GM19455 (cell line): ENCODE results near the gene CDH4.

Source experiments
- ATAC-seq: cut with Tn5 transposase; IDR thresholded peaks from one replicate; pipeline ENCODE4 v1.9.1; 2021; ENCODE audit not compliant: unreplicated experiment

The CDH4 gene

GRCh38 chr20:61299618-61300017 lies 47.6 kb downstream of the CDH4 start:
- ATAC-seq = no peak

GRCh38 chr20:61300293-61300692 lies 48.2 kb downstream of the CDH4 start:
- ATAC-seq = no peak

GRCh38 chr20:61300709-61301108 lies 48.6 kb downstream of the CDH4 start:
- no peak for ATAC-seq

GRCh38 chr20:61301711-61302525 lies 49.9 kb downstream of the CDH4 start:
- no peak for ATAC-seq

GRCh38 chr20:61303217-61303616 lies 51.2 kb downstream of the CDH4 start:
- ATAC-seq = no peak

GRCh38 chr20:61303675-61304074 lies 51.6 kb downstream of the CDH4 start:
- ATAC-seq = no peak

- ATAC-seq = no peak
These were observed 52.7 kb downstream of the CDH4 start for GRCh38 chr20:61304750-61305149.

GRCh38 chr20:61306937-61307475 lies 54.9 kb downstream of the CDH4 start:
- no peak for ATAC-seq

GRCh38 chr20:61307686-61308476 lies 55.8 kb downstream of the CDH4 start:
- ATAC-seq = no peak

GRCh38 chr20:61308477-61308774 lies 56.4 kb downstream of the CDH4 start:
- ATAC-seq = no peak

GRCh38 chr20:61310954-61311353 lies 58.9 kb downstream of the CDH4 start:
- ATAC-seq = no peak

- no peak for ATAC-seq
These were observed 59.8 kb downstream of the CDH4 start for GRCh38 chr20:61311656-61312387.

- no peak for ATAC-seq
These were observed 60.9 kb downstream of the CDH4 start for GRCh38 chr20:61312925-61313324.

- ATAC-seq = no peak
These were observed 61.3 kb downstream of the CDH4 start for GRCh38 chr20:61313396-61313795.

- no peak for ATAC-seq
These were observed 62.4 kb downstream of the CDH4 start for GRCh38 chr20:61314326-61315010.

- no peak for ATAC-seq
These were observed 63.3 kb downstream of the CDH4 start for GRCh38 chr20:61315319-61315718.

GRCh38 chr20:61316346-61316745 lies 64.3 kb downstream of the CDH4 start:
- no peak for ATAC-seq

- no peak for ATAC-seq
These were observed 66.0 kb downstream of the CDH4 start for GRCh38 chr20:61317966-61318530.

GRCh38 chr20:61320691-61321425 lies 68.8 kb downstream of the CDH4 start:
- no peak for ATAC-seq

- no peak for ATAC-seq
These were observed 69.4 kb downstream of the CDH4 start for GRCh38 chr20:61321481-61321880.
